ENCODE data around the gene POP4. TPM values are rescaled to one million over a fixed set of nuclear protein-coding genes. Genes with fewer than 3 reads are reported as not detected.

POP4 gene
- total and polyA plus RNA-seq, 2 of the 8 experiments (the other 6 are each of a cell fraction or from before 2014, with no cell fraction given): 29.1 to 41.5 TPM

DNA sequence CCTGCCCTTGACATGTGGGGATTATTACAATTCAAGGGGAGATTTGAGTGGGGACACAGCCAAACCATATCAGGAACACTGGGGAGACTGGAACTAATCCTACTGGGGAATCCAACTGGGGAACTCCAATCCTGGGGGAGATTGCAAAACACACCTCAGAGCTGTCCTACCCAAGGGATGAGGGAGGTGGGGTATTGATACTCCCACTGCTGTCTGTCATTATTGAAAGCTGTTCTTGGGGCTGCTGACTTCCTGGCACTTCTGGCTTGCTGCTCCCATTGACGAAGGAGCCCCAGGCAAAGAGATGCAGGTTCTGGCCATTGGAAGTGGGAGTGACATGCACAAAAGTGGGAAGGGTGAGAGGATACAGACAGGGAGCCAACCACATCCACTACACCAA is 24.7 kb upstream of the POP4 start (continued):
- no peak for TF ChIP-seq CHD2 (IDR thresholded peaks at IDR 0.05; ENCODE audit: low read length)
- no peak for TF ChIP-seq CHD1 (IDR thresholded peaks at IDR 0.05; ENCODE audit: low read depth, low read length)
- TF ChIP-seq POLR2AphosphoS5 (IDR thresholded peaks at IDR 0.05; ENCODE audit: low read depth, low read length): no peak
- TF ChIP-seq TCF12 (IDR thresholded peaks at IDR 0.05; ENCODE audit: low read depth, low read length): no peak
- TF ChIP-seq CTBP2 (IDR thresholded peaks at IDR 0.05; ENCODE audit: borderline replicate concordance, insufficient read depth, insufficient read length, low read length): no peak
